Inflammatory macrophage treated with lipopolysaccharide for 4 hours (primary cell): ENCODE results near the gene RAB40B.
A peak's percentile ranks its signal among the peaks of the same experiment; 100 is the strongest.
"Not testable (repeated sequence)": the region's sequence is repeated elsewhere in the genome, so short reads cannot be mapped to it uniquely, and the experiment has no call there.

Source experiments
- DNase-seq: peaks from one replicate; pipeline ENCODE4 v3.0.0-alpha.2; 2020

The RAB40B gene

GRCh38 chr17:82666931-82667667 is 31.4 kb downstream of the RAB40B start:
- DNase-seq = no peak

GRCh38 chr17:82665891-82666290 is 32.6 kb downstream of the RAB40B start:
- DNase-seq = no peak

- DNase-seq = no peak
Observed at GRCh38 chr17:82665217-82665616, 33.3 kb downstream of the RAB40B start.

GRCh38 chr17:82664701-82665182 is 33.8 kb downstream of the RAB40B start:
- DNase-seq = no peak

GRCh38 chr17:82664276-82664575 is 34.3 kb downstream of the RAB40B start:
- DNase-seq = no peak

GRCh38 chr17:82663381-82664275 is 34.9 kb downstream of the RAB40B start:
- DNase-seq = no peak

- no peak for DNase-seq
Observed at GRCh38 chr17:82662711-82663261, 35.7 kb downstream of the RAB40B start.

- DNase-seq = no peak
Observed at GRCh38 chr17:82661717-82662683, 36.5 kb downstream of the RAB40B start.

- no peak for DNase-seq
Observed at GRCh38 chr17:82659886-82660285, 38.6 kb downstream of the RAB40B start.

GRCh38 chr17:82658796-82659452 is 39.6 kb downstream of the RAB40B start:
- no peak for DNase-seq

GRCh38 chr17:82658331-82658730 is 40.2 kb downstream of the RAB40B start:
- DNase-seq = no peak

GRCh38 chr17:82657926-82658325 is 40.6 kb downstream of the RAB40B start:
- no peak for DNase-seq

- no peak for DNase-seq
Observed at GRCh38 chr17:82656266-82656665, 42.2 kb downstream of the RAB40B start.

- no peak for DNase-seq
Observed at GRCh38 chr17:82655523-82655922, 43.0 kb downstream of the RAB40B start.

GRCh38 chr17:82655038-82655479 is 43.4 kb downstream of the RAB40B start:
- peak; percentile 77 for DNase-seq

GRCh38 chr17:82654611-82655010 is 43.9 kb downstream of the RAB40B start:
- DNase-seq = not testable (repeated sequence)

GRCh38 chr17:82653651-82654528 is 44.6 kb downstream of the RAB40B start:
- DNase-seq = no peak

- no peak for DNase-seq
Observed at GRCh38 chr17:82650723-82651122, 47.8 kb downstream of the RAB40B start.

GRCh38 chr17:82649501-82650261 is 48.8 kb downstream of the RAB40B start:
- no peak for DNase-seq

GRCh38 chr17:82648742-82649331 is 49.7 kb downstream of the RAB40B start:
- DNase-seq = no peak
